GF-D8 (cell line): ENCODE measurements around the gene OIP5.
A peak's percentile ranks its signal among the peaks of the same experiment; 100 is the strongest.
"Not testable (repeated sequence)": the region's sequence is repeated elsewhere in the genome, so short reads cannot be mapped to it uniquely, and the experiment has no call there.

Experiments
- DNase-seq: peaks from one replicate; lab custom pipeline; 2025; lab: John Stamatoyannopoulos, UW

OIP5 gene

DNA sequence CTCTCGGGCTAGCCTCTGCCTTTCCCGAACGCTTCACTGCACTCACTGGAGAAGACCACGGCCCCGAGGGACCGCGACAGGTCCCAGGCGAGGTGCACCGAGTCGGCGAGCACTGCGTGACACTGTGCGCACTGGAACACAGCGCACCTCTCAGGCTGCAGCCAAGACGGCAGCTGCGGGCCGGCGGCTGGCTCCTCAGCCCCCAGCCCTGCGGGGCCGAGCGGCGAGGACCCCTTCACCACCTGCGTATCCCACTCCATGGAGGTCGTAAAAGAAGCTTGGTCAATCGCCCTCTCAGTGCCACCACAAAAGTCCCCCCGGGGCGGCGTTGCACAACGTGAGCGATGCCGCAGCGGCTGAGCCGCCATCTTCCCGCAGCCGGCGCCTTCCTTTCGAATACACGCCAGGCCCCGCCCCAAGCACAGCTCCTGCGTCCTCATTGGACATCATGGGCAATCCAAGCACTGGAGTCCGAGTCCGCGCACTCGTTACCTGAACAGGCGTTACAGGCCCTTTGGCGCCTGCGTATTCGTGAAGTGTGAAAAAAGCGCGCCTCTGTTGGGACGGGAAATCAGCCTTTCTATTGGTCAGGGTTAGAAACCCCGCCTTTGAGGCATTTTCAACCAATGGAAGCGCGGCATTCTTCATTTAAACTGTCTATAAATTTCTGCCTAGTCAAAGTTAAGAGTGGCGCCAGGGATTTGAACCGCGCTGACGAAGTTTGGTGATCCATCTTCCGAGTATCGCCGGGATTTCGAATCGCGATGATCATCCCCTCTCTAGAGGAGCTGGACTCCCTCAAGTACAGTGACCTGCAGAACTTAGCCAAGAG, at the start of gene OIP5, which contains the start of gene NUSAP1:
OIP5 (minus strand) TSS at position 398 of the 832 bp plus-strand sequence; CDS start at position 368, 30 bp downstream.
NUSAP1 (plus strand) TSS at position 688 of the 832 bp plus-strand sequence; CDS start at position 765, 77 bp downstream.
- peak; percentile 93 for DNase-seq

DNA sequence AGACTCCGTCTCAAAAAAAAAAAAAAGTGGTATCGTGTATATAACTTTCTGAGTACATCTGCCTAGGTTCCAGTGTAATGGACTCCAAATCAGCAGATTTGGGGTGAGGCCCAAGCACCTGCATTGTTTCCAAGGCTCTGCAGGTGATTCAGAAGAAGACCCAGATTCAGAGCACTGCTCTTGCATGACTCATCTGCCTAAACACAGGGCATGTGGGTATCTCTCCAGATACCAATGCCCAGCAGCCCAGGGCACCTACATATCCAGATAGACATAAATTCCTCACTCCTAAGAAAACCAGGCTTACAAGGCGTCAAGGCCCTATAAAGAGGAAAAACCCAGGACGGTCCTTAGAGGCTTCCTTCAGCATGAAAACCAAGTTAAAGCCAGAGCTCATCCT, 45.6 kb upstream of the OIP5 start:
- no peak for DNase-seq

DNA sequence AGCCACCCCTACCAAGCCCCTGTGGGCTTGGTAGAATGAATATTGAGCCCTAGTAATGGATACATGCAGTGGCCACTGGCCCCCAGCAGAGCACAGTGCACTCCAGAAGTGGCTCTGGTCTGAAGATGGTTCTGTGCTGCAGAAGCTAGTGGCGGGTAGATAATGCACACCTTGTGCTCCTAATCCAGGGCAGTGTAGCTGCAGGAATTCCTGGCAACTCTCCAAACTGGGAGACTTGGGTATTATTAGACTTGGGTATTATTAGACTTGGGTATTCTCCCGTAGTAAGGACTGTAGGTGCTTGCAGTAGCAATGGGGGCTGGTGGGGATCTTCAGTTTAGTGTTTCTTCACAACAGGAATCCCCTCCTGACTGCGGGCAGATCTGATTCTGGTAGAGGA, 35.0 kb upstream of the OIP5 start:
- DNase-seq = no peak

DNA sequence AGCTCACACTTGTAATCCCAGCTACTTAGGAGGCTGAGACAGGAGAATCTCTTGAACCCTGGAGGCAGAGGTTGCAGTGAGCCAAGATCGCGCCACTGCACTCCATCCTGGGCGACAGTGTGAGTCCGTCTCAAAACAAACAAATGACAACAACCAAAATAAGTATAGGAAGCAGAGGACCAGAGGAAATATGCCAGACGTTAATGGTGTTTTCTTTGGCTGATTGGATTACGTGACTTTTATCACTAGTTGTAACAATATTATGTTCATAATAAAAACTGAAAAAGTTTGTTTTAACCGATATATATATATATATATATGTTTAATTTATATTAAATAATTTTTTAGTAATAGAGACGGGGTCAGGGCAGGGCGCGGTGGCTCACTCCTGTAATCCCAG, 22.0 kb upstream of the OIP5 start:
- DNase-seq = no peak

DNA sequence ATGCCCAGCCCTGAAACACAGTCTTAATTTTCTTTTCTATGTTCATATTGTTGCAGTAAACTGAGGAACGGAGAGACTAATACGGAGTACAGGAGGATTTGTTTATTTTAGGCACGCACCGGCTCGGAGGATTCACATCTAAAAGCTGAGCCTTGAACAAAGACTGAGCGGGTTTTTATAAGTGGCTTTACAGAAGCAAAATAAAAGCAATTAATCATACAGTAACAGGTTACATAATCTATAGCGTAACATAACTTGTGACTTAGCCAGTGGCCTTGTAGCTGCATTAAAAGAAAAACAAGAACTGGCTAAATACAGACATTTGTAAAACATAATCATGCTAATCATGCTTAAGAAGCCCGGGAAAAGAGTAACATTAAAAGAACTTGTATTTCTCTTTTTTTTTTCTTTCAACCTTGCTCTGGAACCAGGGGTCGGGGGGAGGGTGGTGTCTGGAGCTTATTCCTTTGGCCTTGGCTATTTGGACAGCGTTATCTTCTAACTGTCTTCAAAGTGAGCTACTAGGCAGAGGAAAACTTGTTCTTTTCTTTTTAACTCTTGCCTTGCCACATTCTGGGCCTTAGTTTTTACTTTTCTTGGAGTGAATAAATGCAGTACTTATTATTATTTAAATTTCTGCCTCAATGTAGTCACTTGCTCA, 17.8 kb upstream of the OIP5 start:
- no peak for DNase-seq

DNA sequence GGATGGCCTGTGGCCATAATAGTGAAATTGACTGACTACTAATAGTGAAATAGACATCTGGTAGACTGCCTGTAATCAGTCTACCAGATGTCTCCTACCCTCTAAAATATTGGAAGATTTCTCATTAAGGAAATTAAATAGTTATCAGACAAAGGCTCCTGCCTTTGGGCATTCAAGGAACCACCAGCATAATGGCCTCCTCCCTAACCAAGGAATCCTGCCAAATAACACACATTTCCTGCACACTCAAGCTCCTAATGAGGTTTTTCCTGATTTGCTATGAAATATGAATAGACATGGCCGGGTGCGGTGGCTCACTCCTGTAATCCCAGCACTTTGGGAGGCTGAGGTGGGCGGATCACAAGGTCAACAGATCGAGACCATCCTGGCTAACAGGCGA, 14.8 kb upstream of the OIP5 start:
- DNase-seq = no peak

DNA sequence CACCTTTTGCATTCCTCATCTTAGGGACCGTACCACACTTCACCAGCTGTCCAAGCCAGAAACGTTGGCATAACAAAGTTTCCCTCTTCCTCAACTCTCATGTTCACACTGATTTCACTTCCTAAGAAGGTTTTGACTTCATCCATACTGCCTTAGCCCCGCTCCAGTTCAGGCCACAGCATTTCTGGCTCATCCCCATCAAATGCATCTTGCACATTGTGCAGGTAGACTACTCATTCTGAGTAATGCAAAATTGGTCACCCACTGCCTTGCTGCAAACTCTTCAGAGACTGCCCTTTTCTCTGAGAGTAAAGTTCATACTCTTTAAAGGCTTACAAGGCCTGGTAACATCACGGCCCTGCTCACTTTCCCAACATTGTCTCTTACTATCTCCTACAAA, 9.1 kb upstream of the OIP5 start:
- DNase-seq = no peak

DNA sequence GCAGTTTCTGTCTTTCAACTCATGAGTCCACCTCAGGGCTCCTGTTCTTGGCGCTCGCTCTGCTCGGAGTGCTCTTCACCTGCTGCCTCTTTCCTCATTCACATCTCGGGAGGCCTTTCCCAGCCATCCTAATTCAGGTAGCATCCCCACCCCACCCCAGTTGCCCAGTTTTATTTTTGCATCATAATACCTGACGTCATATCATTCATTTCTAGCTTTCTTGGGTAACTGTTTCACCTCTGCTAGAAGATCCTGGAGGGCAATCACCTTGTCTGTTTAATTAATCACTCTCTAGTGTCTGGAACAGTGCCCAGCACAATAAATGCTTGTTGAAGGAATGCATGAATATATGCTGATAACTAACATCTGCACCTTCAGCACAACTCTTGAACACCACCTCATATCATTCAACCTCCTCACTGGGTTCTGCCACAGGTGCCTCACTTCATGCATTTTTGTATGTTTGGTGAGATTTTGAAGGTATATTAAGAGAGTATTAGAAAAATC, 7.9 kb upstream of the OIP5 start:
- DNase-seq = no peak

DNA sequence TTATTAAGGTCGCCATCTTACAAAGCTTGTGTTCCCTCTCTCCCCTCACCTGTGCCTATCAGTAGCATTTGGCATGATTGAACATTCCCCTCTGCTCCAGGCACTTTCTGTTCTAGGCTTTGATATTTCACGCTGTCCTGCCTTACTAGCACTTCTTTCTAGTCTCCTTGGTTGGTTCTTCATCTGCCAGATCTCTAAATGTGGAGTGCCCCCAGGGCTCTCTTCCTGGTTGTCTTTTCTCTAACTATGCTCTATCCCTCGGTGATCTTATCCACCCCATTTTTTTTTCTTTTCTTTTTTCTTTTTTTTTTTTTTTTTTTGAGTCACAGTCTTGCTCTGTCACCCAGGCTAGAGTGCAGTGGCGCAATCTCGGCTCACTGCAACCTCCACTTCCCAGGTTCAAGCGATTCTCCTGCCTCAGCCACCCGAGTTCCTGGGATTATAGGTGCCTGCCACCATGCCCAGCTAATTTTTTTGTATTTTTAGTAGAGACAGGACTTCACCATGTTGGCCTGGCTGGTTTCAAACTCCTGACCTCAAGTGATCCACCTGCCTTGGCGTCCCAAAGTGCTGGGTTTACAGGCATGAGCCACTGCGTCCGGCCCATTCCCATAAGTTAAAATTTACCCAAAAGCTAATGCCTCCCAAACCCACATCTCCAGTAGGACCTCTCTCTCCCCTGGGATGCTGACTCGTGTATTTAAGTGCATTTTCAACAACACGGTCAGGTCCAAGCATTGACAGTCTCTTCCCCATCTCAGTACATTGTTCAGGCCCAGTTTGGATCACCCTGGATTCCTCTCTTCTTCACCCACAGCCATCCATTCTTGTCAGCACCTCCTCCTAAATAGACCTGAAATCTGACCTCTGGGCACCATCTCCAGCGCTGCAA, 5.5 kb upstream of the OIP5 start:
- DNase-seq = no peak

DNA sequence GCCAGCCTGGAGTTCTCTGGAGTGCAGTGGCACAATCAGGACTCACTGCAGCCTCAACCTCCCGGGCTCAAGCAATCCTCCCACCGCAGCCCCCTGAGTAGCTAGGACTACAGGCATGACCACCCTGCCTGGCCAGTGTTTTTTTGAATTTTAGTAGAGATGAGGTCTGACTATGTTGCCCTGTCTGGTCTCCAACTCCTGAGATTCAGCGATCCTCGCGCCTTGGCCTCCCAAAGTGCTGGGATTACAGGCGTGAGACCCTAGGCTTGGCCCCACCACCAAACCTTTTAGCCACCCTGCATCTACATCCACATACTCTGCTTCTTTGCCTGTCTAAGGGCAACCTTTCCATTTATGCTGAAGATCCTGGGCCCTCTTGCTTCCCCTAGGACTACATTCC, 4.7 kb upstream of the OIP5 start:
- DNase-seq = no peak

DNA sequence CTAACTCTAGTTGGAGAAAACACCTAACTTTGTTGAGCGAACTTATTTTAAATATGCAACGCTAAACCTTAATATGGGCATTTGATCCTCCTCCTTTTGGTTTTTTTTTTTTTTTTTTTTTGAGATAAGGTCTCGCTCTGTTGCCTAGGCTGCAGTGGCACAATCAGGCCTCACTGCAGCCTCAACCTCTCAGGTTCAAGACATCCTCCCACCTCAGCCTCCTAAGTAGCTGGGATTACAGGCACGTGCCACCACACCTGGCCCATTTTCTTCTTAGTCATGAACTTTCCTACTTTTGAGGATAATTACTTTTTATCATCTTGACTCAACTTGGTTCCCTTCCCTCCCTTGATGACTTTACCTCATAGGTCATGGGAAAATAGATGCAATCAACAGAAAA, 4.2 kb upstream of the OIP5 start:
- no peak for DNase-seq

DNA sequence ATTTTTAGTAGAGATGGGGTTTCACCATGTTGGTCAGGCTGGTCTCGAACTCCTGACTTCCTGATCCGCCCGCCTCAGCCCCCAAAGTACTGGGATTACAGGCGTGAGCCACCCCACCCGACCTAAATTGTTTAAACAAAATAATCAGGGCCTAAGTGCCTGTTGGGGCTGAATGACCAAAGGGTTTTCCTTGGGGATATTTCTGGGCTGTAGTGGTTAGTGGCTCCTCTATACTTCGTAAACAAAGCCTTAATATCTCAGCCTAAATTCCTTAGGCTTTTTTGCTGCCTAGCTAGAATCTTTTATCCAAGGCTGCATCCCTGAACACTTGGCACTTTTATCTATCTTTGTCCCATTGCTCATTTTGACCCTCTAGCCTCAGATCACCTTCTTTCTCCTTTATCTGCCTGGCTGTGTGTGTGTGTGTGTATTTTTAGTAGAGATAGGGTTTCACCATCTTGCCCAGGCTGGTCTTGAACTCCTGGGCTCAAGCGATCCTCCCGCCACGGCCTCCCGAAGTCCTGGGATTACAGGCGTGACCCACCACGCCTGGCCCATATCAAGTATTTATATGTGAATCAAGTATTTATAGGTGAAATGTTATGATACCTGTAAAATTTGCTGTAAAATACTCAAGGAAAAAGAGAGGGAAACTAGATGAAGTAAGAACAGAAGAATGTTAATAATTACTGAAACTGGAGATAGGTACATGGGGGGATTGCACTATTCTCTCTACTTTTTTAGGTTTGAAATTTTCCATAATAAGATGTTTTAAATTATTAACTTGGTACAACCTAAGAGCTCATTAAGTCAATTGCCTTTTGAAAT, 2.1 kb upstream of the OIP5 start:
- no peak for DNase-seq

DNA sequence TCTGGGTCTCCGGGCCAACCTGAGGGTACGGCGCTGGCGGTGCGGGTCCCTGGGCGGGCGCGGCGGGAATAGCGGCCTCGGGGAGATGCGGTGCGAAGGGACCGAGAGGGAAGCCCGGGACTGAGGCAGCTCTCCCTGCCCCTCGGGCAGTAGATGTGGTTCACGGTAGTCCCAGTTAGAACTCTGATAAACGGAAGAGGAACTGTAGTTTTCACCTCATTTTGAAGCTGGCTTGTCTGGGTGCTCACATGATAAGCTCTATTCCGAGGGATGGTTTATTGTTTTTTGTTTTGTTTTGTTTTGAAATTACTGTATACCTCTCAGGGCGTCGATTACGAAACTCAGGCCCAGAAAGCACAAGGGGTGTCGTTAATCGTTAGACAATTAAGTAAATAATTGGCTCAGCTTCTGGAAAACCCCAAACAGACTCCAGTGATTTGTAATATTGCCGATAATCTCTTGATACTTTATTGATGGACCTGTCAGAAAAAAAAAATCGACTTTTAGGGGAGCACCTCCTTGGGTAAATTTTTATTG, 703 bp upstream of the OIP5 start:
- DNase-seq = peak; percentile 32

DNA sequence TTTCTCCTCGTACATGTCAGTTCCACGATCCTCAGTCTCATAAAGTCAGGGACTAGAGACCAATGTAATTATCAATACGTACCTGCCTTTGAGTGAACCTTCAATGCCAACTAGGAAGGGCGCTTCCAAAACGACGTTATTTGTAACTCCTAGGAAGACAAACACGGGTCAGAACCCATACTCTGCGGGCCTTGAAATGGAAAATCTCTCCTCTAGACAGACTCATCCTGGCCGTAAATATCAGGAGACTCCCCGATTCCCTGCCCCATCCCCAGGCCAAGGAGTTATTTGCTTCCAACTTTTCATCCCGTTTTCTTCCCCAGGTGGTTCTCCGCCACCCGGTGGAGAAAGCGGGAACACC, 578 bp downstream of the OIP5 start:
- DNase-seq = no peak

DNA sequence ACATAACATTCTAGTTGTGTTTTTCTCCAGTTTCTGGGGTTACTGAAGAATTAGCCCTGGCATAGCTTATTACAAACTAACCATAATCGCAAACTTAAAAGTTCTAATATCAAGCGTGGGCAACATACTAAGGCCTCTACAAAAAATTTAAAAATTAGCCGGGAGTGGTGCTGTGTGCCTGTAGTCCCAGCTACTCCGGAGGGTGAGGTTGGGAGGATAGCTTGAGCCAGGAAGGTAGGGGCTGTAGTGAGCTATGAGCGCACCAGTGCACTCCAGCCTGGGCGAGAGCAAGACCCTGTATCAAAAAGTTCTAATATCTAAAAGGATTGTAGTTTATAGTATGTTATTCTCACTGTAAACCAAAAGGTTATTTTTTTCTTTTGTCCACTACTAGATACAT, 1.1 kb downstream of the OIP5 start:
- DNase-seq = no peak

DNA sequence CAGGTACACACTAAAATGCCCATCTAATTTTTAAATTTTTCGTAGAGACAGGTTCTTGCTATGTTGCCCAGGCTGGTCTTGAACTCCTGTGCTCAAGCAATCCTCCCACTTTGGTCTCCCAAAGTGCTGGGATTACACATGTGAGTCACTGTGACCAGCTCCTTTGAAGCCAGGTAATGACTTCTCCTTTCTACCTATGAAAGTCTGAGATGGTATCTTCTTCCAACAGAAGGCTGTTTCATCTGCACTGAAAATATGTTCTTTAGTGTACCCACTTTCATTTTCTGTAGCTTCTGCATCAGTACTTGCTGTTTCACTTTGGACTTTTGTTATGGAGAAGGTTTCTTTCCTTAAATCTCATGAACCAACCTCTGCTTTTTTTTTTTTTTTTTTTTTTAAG, 8.8 kb downstream of the OIP5 start:
- no peak for DNase-seq

DNA sequence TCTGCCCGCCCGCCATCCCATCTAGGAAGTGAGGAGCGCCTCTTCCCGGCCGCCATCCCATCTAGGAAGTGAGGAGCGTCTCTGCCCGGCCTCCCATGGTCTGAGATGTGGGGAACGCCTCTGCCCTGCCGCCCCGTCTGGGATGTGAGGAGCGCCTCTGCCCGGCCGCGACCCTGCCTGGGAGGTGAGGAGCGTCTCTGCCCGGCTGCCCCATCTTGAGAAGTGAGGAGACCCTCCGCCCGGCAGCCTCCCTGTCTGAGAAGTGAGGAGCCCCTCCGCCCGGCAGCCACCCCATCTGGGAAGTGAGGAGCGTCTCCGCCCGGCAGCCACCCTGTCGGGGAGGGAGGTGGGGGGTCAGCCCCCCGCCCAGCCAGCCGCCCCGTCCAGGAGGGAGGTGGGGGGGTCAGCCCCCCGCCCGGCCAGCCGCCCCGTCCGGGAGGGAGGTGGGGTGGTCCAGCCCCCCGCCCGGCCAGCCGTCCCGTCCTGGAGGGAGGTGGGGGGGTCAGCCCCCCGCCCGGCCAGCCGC, 11.5 kb downstream of the OIP5 start:
- not testable (repeated sequence) for DNase-seq

DNA sequence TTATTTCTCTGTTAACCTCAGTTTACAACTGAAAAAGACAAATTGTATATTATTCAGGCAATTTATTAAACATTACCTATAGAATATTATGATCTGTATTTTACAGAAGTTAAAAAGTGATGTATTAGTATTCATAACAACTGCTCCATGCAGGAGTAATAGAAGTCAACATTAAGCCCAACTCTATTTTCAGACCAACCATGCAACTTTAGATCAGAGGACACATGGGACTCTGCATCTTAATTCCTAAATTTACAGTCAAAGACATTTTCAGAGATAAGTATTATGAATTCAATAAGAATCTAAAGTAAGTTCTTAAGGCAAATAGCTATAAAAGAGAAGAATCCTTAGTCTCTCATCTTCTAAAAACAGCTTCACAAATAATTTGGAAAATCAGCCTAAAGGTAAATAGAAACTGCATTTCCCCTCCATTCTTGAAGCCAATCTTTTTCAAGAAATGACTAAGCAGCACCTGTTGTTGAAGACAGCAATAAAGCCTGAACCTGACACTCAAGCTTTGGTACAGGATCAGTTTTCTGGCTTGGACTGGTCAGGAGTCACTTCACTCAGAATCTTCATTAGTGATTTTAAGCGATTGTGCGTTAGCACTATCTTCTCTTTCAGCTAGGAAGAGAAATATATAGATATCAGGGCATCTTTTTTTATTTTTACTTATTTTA, 23.0 kb downstream of the OIP5 start:
- no peak for DNase-seq

DNA sequence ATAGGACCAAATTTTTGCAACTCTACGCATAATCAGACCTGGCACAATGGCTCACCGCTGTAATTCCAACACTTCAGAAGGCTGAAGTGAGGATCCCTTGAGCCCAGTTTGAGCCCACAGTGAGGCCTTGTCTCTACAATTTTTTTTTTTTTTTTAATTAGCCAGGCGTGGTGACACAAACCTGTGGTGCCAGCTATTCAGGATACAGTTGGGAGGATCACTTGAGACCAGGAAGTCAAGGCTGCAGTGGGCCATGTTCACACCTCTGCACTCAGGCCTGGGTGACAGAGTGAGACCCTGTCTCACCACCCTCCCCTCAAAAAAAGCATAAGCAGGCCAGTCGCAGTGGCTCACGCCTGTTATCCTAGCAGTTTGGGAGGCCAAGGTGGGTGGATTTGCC, 24.7 kb downstream of the OIP5 start:
- DNase-seq = no peak

DNA sequence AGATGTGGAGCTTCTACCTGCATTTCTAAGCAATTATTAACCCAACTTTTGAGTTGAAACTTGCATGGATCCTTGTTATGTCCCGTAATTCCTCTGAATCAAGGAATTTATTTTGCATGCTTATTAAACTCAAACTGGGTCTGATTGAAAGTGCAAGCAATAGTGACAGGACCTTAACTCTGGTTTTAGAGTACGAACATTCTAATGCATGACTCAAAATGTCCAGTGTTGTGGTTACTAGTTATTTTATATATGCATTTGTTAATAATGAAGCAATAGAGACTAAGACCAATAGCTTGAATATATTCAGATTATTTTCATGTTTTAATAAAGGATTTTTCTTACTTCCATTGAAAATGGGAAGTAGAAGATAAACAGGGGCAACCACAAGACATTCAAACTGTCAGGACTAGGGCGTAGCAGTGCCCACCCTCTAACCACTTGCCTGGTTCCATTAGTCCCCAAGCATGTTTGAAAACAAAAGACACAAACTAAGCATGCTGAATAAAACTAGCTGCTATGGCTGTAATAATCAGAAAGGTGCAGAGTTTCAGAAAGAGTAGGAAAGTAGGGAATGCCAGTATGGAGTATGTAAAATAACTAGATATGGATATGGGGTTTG, 28.1 kb downstream of the OIP5 start:
- no peak for DNase-seq
